Thoracic aorta (tissue), 2 donors: Measurements from ENCODE around the gene SULF2. TPM values are rescaled to one million over a fixed set of nuclear protein-coding genes. Genes with fewer than 3 reads are reported as not detected.

ENCODE experiments used
- ATAC-seq: fragments of 150-250 bp; one replicate; pipeline ENCODE4 v1.8.0; 2017; ENCODE audit warnings: low read depth; ENCODE audit not compliant: insufficient number of reproducible peaks, low FRiP score
- DNase-seq: peaks from one replicate; pipeline ENCODE4 v3.0.0-alpha.2; 2020; ENCODE audit warnings: low spot score
- H3K27ac ChIP-seq, 2 donors: fragments of 200-600 bp; sonication (generic); 1 replicate in 1 of 2; 2 replicates in 1 of 2; pipeline ENCODE4 v1.5.1; 2016; ENCODE audit warnings: mild to moderate bottlenecking in 2 of 2, moderate library complexity in 2 of 2
- H3K27me3 ChIP-seq: fragments of 200-600 bp; sonication (generic); replicated peaks from 2 replicates; pipeline ENCODE4 v1.6.0; 2016; ENCODE audit warnings: mild to moderate bottlenecking; ENCODE audit not compliant: insufficient read depth
- H3K36me3 ChIP-seq: fragments of 200-600 bp; sonication (generic); one replicate; pipeline ENCODE4 v1.5.1; 2016
- H3K4me1 ChIP-seq, 2 donors: fragments of 200-600 bp; sonication (generic); 1 replicate in 1 of 2; 2 replicates in 1 of 2; pipeline versions ENCODE4 v1.5.1 to v1.6.0; 2016; ENCODE audit warnings: low read depth in 2 of 2, mild to moderate bottlenecking in 1 of 2; ENCODE audit not compliant: control insufficient read depth in 1 of 2
- H3K4me3 ChIP-seq: fragments of 200-600 bp; sonication (generic); 2 replicates; pipeline ENCODE4 v1.5.1; 2016; ENCODE audit warnings: mild to moderate bottlenecking
- H3K9me3 ChIP-seq: fragments of 200-600 bp; sonication (generic); 2 replicates; pipeline ENCODE4 v1.5.1; 2016
- total RNA-seq, 2 donors: library from RNA; depleted of rRNA; stranded (reverse); fragments of >200 nt; gene quantifications; one replicate each; pipeline versions ENCODE4 v1.1.0 to v1.2.3, GENCODE V29; 2016
- TF ChIP-seq, protein P1 (sequence below): fragments of 200-600 bp; sonication (generic); IDR thresholded peaks from one replicate; pipeline ENCODE4 v1.5.1; 2019; ENCODE audit warnings: antibody characterized with exemption

SULF2 gene
- total RNA-seq, 2 donors from 2014 or later: 39.0 to 53.9 TPM

DNA sequence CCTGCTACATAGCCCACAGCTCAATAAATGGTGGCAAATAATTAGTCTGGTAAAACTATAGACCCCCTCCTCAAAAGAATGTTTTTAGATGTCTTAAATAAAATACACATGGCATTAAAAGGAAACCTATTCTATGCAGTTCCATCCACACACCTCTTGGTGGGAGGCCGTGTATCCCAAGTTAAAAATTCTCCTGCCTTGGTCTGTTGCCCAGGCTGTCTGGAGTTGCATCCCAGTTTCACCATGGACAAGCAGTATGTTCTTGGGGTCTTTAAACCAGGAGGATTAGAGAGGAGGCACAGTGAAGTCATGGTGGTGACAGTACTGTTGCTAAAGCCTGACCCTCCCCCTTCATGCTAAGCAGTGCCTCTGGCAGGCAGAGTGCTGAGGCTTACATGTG lies 95.5 kb downstream of the SULF2 start:
- Histone ChIP-seq H3K27ac (no peak overlapping the region), H3K27me3 (no peaks in the 10 kb centered on the region), H3K36me3 (no peaks in the 10 kb centered on the region), H3K4me3 (no peak overlapping the region), H3K4me1 (peaks cover 0 to 5% of the 10 kb centered on the region in 2 donors), H3K9me3 (peaks cover 20% of the 10 kb centered on the region)
- ATAC-seq: no peak
- no peak for DNase-seq
- TF ChIP-seq, protein P1, sequence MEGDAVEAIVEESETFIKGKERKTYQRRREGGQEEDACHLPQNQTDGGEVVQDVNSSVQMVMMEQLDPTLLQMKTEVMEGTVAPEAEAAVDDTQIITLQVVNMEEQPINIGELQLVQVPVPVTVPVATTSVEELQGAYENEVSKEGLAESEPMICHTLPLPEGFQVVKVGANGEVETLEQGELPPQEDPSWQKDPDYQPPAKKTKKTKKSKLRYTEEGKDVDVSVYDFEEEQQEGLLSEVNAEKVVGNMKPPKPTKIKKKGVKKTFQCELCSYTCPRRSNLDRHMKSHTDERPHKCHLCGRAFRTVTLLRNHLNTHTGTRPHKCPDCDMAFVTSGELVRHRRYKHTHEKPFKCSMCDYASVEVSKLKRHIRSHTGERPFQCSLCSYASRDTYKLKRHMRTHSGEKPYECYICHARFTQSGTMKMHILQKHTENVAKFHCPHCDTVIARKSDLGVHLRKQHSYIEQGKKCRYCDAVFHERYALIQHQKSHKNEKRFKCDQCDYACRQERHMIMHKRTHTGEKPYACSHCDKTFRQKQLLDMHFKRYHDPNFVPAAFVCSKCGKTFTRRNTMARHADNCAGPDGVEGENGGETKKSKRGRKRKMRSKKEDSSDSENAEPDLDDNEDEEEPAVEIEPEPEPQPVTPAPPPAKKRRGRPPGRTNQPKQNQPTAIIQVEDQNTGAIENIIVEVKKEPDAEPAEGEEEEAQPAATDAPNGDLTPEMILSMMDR: no peak

DNA sequence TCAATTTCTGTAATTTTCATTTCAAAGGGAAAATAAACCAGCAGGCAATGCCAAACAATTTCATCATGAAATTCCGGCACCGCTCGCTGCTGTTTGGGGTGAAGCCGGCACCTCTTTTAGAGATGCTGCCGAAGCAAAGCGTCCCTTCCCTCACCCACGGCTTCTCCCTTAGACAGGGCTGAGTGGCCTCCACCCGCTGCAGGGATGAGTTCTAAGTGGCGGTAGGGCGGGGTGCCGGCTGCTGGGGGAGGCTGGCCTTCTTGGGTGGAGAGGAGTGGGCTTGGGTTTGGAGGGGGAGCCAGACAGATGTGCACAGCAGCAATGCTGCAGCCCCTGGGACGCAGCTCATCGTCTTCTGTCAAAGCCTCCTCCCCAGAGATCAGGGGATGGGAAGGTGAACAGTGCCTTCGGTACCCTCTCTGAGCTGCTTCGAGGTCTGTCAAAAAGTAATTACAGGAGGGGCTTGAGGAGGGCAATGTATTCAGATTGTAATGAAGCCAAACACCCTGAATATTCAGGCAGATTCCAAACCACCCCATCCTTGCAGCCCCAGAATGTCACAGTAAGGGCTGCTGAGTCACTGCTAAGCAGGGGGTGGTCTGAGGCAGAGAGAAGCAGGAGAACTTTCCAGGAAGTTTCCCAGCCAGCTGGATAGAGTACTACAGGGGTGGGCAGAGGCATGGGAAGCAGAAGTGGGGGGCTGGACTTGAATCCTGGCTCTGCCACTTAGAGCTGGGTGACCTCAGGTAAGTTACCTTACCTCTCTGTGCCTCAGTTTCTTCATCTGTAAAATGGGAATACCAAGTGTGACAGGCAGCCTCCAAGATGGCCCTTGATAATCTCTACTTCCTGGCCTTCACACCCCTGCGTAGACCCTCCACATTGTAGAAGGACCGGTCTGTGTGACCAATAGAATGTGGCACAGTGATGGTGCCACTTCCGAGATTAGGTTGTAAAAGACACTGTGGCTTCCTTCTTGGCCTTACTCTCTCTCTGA lies 96.6 kb downstream of the SULF2 start:
- no peak overlapping the region for H3K27ac ChIP-seq
- no peak overlapping the region for H3K4me3 ChIP-seq
- peaks cover 20% of the 10 kb centered on the region for H3K9me3 ChIP-seq
- ATAC-seq (no peak), DNase-seq (no peak)
- H3K27me3 ChIP-seq: no peaks in the 10 kb centered on the region
- no peaks in the 10 kb centered on the region for H3K36me3 ChIP-seq
- TF ChIP-seq, protein P1: no peak
- H3K4me1 ChIP-seq: peaks cover 0 to 5% of the 10 kb centered on the region in 2 donors

DNA sequence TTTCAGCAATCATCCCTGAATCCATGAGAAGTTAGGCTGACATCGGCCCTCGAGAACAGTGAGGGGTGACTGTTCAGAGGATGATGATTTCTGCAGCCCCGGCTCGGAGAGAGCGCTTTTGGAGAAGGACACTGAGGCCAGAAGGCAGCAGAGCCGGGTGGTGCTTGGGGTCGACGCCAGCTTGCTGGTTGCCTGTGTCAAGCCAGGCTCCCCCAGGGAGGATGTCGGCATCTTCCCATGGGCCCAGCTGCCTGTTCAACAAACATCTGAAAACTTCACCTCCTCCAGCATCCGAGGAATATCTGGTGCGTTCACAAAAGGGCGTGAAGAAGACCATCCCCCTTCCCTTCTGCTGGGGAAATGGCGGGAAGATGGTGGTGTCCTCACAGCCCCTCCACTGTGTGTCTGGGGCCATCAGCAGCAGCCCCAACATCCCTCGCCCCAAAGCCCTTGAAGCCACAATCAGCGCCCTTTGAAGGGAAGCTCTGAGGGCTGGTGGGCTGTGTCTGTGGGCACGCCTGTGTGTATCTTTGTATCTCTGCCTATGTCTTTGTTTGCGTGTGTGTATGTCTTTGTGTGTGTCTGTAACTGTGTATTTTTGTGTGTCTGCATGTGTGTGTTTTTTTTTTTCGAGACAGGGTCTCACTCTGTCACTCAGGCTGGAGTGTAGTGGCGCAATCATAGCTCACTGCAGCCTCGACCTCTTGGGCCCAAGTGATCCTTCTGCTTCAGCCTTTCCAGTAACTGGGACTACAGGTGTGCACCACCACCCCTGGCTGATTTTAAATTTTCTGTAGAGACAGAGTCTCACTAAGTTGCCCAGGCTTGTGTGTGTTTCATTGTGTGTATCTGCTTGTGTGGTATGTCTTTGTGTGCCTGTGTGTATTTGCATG lies 97.9 kb downstream of the SULF2 start:
- DNase-seq (no peak), ATAC-seq (no peak)
- Histone ChIP-seq H3K4me3 (no peak overlapping the region), H3K27me3 (no peaks in the 10 kb centered on the region), H3K36me3 (no peaks in the 10 kb centered on the region), H3K9me3 (peaks cover 16% of the 10 kb centered on the region), H3K4me1 (peaks cover 0 to 5% of the 10 kb centered on the region in 2 donors), H3K27ac (no peak overlapping the region)
- TF ChIP-seq, protein P1: no peak

DNA sequence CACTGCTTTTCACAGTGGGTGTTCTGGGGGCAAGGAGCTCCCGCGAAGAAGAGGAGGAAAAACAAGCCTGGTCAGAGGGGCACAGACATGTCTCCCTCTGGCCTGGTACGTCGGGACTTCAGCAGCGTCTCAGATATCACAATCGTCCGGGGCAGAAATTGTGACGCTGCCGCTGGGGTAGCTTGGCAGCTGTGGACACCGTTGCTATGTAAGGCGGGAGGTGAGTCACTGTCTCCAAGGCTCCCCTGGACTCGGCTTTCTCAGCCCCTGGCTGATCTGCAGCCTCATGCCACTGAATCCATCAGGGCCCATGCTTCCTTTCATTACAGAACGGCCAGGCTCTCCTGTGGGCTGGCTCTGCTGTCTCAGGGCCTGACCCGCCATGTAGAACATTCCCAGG lies 98.7 kb downstream of the SULF2 start:
- Histone ChIP-seq H3K36me3 (no peaks in the 10 kb centered on the region), H3K27me3 (no peaks in the 10 kb centered on the region), H3K9me3 (peaks cover 8% of the 10 kb centered on the region), H3K4me1 (peaks cover 0 to 5% of the 10 kb centered on the region in 2 donors), H3K27ac (no peak overlapping the region), H3K4me3 (no peak overlapping the region)
- TF ChIP-seq, protein P1: no peak
- peak; percentile 35 for ATAC-seq
- DNase-seq: no peak
